Stomach (tissue), 9 donors: ENCODE measurements around the gene MIS18BP1. TPM values are rescaled to one million over a fixed set of nuclear protein-coding genes. Genes with fewer than 3 reads are reported as not detected.
A peak's percentile ranks its signal among the peaks of the same experiment; 100 is the strongest.

Experiments used
- DNase-seq, 2 donors: peaks; one replicate each; pipeline versions ENCODE4 v3.0.0 to v3.0.0-alpha.2; 2013 to 2019
- H3K27ac ChIP-seq, 5 donors: fragments of 200-600 bp in 4 of 5; sonication (generic) in 4 of 5; one replicate each; pipeline ENCODE4 v1.5.1; 2013 to 2019; ENCODE audit warnings: mild to moderate bottlenecking in 1 of 5, moderate library complexity in 1 of 5
- H3K27me3 ChIP-seq, 3 donors: fragments of 200-600 bp; sonication (generic); one replicate each; pipeline ENCODE4 v1.5.1; 2017 to 2019; ENCODE audit warnings: mixed run types in 1 of 3
- H3K36me3 ChIP-seq, 4 donors: fragments of 200-600 bp; sonication (generic); 1 replicate in 3 of 4; 2 replicates in 1 of 4; pipeline ENCODE4 v1.5.1; 2016 to 2019
- H3K4me1 ChIP-seq, 4 donors: fragments of 200-600 bp; sonication (generic); one replicate each; pipeline ENCODE4 v1.5.1; 2016 to 2019
- H3K4me3 ChIP-seq, 4 donors: fragments of 200-600 bp; sonication (generic) in 3 of 4; one replicate each; pipeline ENCODE4 v1.5.1; 2016 to 2019; ENCODE audit warnings: mild to moderate bottlenecking in 1 of 4
- H3K9me3 ChIP-seq, 4 donors: fragments of 200-600 bp; sonication (generic); one replicate each; pipeline ENCODE4 v1.5.1; 2016 to 2019
- EP300 ChIP-seq: sonication (generic); formaldehyde crosslinking; IDR thresholded peaks from one replicate; pipeline ENCODE4 v1.6.1; 2017; ENCODE audit warnings: antibody characterized with exemption
- POLR2A ChIP-seq, 4 donors: fragments of 450-650 bp; IDR thresholded peaks; one replicate each; pipeline ENCODE4 v1.6.1; 2016; ENCODE audit warnings: antibody characterized with exemption in 4 of 4, control low read depth in 2 of 4, mild to moderate bottlenecking in 1 of 4, moderate library complexity in 1 of 4
- POLR2AphosphoS5 ChIP-seq, 3 donors: sonication (generic); formaldehyde crosslinking; IDR thresholded peaks; one replicate each; pipeline ENCODE4 v1.6.1; 2016; ENCODE audit warnings: antibody characterized with exemption in 3 of 3
- WGBS, 5 donors: extraction: QIAGEN DNeasy Blood & Tissue Kit in 3 of 5; methylation state at CpG; one replicate each; pipeline versions ENCODE4 v1.1.5 to v1.1.7; 2013 to 2018; 5-methylcytosine and 5-hydroxymethylcytosine counted together
- intact Hi-C: fragments of 100-400 bp; cut with DNase I; formaldehyde crosslinking; loops from one replicate; pipeline ENCODE4 v1.15.1; 2023; ENCODE audit warnings: low total_unique reads
- polyA plus RNA-seq, 3 donors: library from polyadenylated mRNA; stranded (reverse); fragments of 200-250 nt; gene quantifications; one replicate each; pipeline ENCODE4 v1.2.3, GENCODE V29; 2013
- total RNA-seq, 5 donors: library from RNA; depleted of rRNA; stranded (reverse); fragments of >200 nt; gene quantifications; one replicate each; pipeline versions ENCODE4 v1.1.0 to v1.2.3, GENCODE V29; 2014 to 2016
- TF ChIP-seq, protein P1 (sequence below), 7 experiments: fragments of 450-650 bp in 4 of 7; fragments of 200-600 bp in 3 of 7; sonication (generic) in 3 of 7; IDR thresholded peaks; one replicate each; pipeline ENCODE4 v1.5.1; 2016 to 2019; ENCODE audit warnings: antibody characterized with exemption in 7 of 7, control low read depth in 2 of 7, mild to moderate bottlenecking in 1 of 7
- donor health status: healthy with polysubstance abuse.
- donor health status: Bipolar disorder and iron deficiency.
- donor health status: healthy.

Gene MIS18BP1
- total and polyA plus RNA-seq, 8 donors, result 4.4 to 67.7 (median 13.2) TPM

DNA sequence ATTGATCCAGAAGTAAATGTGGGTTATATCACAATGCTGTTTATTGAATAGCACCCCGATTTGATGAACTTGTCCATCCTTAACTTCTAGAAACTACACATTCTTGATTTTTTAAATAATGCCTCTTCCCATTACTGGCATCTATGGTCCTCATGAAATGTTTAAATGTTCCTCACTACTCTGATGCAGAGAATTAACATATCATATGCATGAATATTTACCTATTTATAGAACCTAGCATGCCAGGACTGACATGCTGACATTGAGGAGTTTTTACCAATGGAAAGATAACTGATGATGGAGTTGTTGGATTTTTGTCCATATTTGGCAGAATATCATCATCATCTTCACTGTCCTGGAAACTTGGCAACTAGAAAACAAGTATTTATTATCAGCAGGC lies 42.8 kb downstream of the MIS18BP1 start:
- WGBS, 5 donors, result 96 to 100% (median 97%) methylated on average over 1 of the region's 1 CpG
- H3K9me3 ChIP-seq, result no peaks in the 10 kb centered on the region
- intact Hi-C loops, result no loop called here
- H3K27me3 ChIP-seq, result no peaks in the 10 kb centered on the region
- H3K27ac ChIP-seq, result no peak overlapping the region
- H3K4me1 ChIP-seq, result no peaks in the 10 kb centered on the region
- peaks cover 5 to 90% (median 81%) of the 10 kb centered on the region in 4 donors for H3K36me3 ChIP-seq
- TF ChIP-seq EP300 (no peak), POLR2AphosphoS5 (IDR thresholded peaks at IDR 0.05) (no peak), POLR2A (IDR thresholded peaks at IDR 0.05) (no peak)
- TF ChIP-seq, protein P1, sequence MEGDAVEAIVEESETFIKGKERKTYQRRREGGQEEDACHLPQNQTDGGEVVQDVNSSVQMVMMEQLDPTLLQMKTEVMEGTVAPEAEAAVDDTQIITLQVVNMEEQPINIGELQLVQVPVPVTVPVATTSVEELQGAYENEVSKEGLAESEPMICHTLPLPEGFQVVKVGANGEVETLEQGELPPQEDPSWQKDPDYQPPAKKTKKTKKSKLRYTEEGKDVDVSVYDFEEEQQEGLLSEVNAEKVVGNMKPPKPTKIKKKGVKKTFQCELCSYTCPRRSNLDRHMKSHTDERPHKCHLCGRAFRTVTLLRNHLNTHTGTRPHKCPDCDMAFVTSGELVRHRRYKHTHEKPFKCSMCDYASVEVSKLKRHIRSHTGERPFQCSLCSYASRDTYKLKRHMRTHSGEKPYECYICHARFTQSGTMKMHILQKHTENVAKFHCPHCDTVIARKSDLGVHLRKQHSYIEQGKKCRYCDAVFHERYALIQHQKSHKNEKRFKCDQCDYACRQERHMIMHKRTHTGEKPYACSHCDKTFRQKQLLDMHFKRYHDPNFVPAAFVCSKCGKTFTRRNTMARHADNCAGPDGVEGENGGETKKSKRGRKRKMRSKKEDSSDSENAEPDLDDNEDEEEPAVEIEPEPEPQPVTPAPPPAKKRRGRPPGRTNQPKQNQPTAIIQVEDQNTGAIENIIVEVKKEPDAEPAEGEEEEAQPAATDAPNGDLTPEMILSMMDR (IDR thresholded peaks at IDR 0.05), result no peak
- DNase-seq, result no peak
- no peak overlapping the region for H3K4me3 ChIP-seq

DNA sequence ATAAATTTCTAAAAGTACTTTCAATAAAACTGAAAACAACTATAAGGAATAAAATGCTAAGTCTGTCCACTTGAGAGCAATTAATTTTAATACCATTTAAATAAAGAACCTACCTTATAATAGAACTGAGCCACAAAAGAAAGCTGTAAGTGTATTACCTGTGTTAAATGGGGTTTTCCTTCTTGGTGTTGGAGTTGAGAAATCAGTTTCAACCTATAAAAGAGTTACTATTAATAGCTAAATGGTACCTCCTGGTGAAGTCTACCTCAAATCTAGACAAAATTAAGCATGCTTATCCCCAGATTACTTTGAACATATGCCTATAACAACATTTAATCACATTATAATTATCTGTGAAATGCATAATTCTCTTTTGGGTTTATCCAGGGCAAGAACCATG lies 48.8 kb downstream of the MIS18BP1 start:
- Histone ChIP-seq H3K4me3 (no peak overlapping the region), H3K27ac (no peak overlapping the region), H3K36me3 (peaks cover 2 to 67% (median 44%) of the 10 kb centered on the region in 4 donors), H3K4me1 (no peaks in the 10 kb centered on the region), H3K9me3 (no peaks in the 10 kb centered on the region), H3K27me3 (no peaks in the 10 kb centered on the region)
- TF ChIP-seq POLR2AphosphoS5 (IDR thresholded peaks at IDR 0.05) (no peak), EP300 (no peak)
- TF ChIP-seq, protein P1 (IDR thresholded peaks at IDR 0.05), result no peak
- no peak for DNase-seq
- intact Hi-C loops, result no loop called here

DNA sequence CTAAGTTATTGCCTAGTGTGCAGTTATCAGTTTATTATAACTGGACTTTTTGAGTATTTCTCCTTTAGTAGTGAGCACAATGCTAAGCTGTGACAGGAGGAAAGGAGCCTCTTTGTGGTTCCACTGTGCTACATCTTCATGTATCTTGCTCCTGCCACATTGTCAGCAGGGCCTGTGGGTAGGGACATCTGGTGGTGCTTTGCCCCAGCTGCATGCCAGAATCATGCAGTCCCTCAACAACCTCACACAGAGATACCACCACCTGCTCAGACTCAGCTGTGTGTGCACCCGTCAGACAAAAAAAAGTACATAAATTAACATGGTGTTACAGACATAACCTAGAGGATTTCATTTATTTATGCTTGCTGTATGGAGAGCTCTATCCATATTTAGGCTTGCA lies 51.1 kb downstream of the MIS18BP1 start:
- intact Hi-C loops, result no loop called here
- peak in 1 of 2 donors; percentile 38 for DNase-seq
- TF ChIP-seq, protein P1 (IDR thresholded peaks at IDR 0.05), result no peak
- TF ChIP-seq POLR2AphosphoS5 (IDR thresholded peaks at IDR 0.05), result no peak
- TF ChIP-seq POLR2A (IDR thresholded peaks at IDR 0.05), result no peak
- no peak for TF ChIP-seq EP300
- Histone ChIP-seq H3K36me3 (peaks cover 0 to 48% (median 34%) of the 10 kb centered on the region in 4 donors), H3K27ac (no peak overlapping the region), H3K27me3 (no peaks in the 10 kb centered on the region), H3K4me1 (no peaks in the 10 kb centered on the region), H3K9me3 (no peaks in the 10 kb centered on the region), H3K4me3 (no peak overlapping the region)
- WGBS, 5 donors, result 56 to 80% (median 64%) methylated on average over 1 of the region's 1 CpG

DNA sequence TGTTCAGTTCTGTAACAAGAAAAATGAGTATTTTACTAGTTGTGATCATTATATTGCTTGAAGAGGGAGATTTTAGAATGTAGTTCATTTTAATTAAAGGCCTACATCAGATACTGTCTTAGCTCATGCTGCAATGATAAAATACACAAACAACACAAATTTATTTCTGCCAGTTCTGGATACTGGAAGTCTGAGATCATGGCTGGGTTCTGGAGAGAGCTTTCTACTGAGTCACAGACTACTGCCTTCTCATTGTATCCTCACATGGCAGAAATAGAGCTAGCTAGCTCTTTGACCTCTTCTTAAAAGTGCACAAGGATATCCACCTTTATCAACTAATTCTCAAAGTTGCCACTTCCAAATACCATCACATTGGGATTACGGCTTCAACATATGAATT lies 53.8 kb downstream of the MIS18BP1 start:
- intact Hi-C loops, result no loop called here
- H3K9me3 ChIP-seq, result no peaks in the 10 kb centered on the region
- peaks cover 0 to 29% (median 22%) of the 10 kb centered on the region in 4 donors for H3K36me3 ChIP-seq
- H3K4me3 ChIP-seq, result no peak overlapping the region
- no peak overlapping the region for H3K27ac ChIP-seq
- no peaks in the 10 kb centered on the region for H3K27me3 ChIP-seq
- DNase-seq, result no peak
- H3K4me1 ChIP-seq, result no peaks in the 10 kb centered on the region
- WGBS, 5 donors, result 93 to 100% (median 98%) methylated on average over 1 of the region's 1 CpG
- TF ChIP-seq POLR2AphosphoS5 (IDR thresholded peaks at IDR 0.05), result no peak
- no peak for TF ChIP-seq EP300
- TF ChIP-seq, protein P1 (IDR thresholded peaks at IDR 0.05), result no peak
- no peak for TF ChIP-seq POLR2A (IDR thresholded peaks at IDR 0.05)
